Measurements from ENCODE around the gene KANTR. TPM values are rescaled to one million over a fixed set of nuclear protein-coding genes. Genes with fewer than 3 reads are reported as not detected.

Gene KANTR
- total RNA-seq (8.6 and 9.8 TPM in 2 replicates), polyA plus RNA-seq (2.8 and 3.1 TPM in 2 replicates), polyA minus RNA-seq (32.9 and 41.3 TPM in 2 replicates), Bru-seq, nascent RNA (percentile 59 among the genes with signal in this experiment), BruChase-seq, experiment 1, labeled RNA remaining after a 6-hour chase (percentile 60 among the genes with signal in this experiment), BruChase-seq, experiment 2, labeled RNA remaining after a 2-hour chase (percentile 63 among the genes with signal in this experiment)
- 2.0 and 2.2 TPM in 2 replicates for polyA plus RNA-seq (2011; cell fraction: cytosol; rRNA removed)
- 21.0 and 22.2 TPM in 2 replicates for polyA plus RNA-seq (2011; cell fraction: nucleus; rRNA removed)
- polyA plus RNA-seq (2012) = 2.6 and 3.2 TPM in 2 replicates
- polyA minus RNA-seq (2011; cell fraction: cytosol; rRNA and poly(A)+ RNA removed) = 9.6 TPM
- 35.3 and 39.4 TPM in 2 replicates for polyA minus RNA-seq (2011; cell fraction: nucleus; rRNA and poly(A)+ RNA removed)
- long read RNA-seq = 0 reads

DNA sequence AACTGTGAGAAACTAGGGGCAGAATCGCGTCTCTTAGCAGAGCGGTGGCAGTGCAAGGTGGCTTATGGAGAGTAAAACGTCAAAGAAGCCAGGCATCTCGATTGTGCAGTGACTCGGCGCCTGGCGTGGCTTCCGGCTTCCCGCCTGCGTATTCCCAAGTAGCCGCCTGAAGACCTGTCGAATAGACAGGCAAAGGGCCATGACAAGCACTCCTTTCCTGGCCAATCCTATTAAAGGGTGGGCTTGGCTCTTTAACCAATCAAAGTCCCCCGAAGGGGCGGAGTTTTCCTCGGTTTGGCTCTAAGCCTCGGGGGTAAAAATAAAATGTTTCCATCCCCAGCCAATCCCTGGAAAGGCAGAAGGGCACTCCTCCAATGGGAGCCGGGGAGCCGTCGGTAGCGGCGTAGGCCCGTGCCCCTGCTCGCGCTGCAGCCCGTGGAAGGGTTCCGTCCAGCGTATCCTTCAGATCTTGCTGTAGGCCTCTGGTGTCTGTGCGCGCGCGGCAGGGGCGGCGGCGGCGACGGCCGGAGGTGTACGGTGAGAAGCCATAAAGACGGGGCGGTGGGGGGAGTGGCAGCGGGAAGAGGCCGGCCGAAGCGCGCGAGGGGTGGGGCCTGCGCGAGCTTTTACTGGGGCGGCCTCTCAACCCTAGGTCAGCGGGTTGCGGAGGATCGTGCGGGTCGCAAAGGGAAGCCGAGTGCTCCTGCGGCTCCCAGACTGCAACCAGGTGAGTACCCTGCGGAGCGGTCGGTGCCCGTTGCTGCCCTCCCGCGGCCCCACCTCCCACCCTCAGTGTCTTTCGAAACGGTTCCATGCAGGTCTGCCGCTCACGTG is at the start of gene KANTR:
TSS of gene KANTR (plus strand) at position 395 of the 834 bp plus-strand sequence. CDS start 30,131 bp downstream, outside the sequence.
- BruUV-seq (replicated peaks) = no TSS peak
- Histone ChIP-seq H3K4me1 (ENCODE audit: control insufficient read depth, extremely low read depth, insufficient read depth, low read length) (peaks cover 12% of the 10 kb centered on the region), H4K20me1 (replicated peaks; ENCODE audit: control insufficient read depth, extremely low read depth, insufficient read depth, low read length) (no peaks in the 10 kb centered on the region), H3K27me3 (ENCODE audit: control insufficient read depth in 2 of 2, insufficient read depth in 2 of 2, low read length in 2 of 2) (no peaks in the 10 kb centered on the region), H3K9me3 (replicated peaks; ENCODE audit: control insufficient read depth, insufficient read depth, low read length) (no peaks in the 10 kb centered on the region), H3K79me2 (ENCODE audit: control insufficient read depth, insufficient read depth, low read length) (no peaks in the 10 kb centered on the region), H3K4me3 (replicated peaks in 1 of 3; ENCODE audit: insufficient read depth in 1 of 3, low read depth in 1 of 3, low read length in 3 of 3) (peak within 1 kb of the TSS; percentile 2 to 72 (median 70)), H3K9ac (replicated peaks; ENCODE audit: extremely low read depth, insufficient read depth, low read length) (peak within 1 kb of the TSS; percentile 67), H3K4me2 (ENCODE audit: insufficient read depth, low read length) (peak within 1 kb of the TSS; percentile 92), H3K9me1 (replicated peaks; ENCODE audit: control insufficient read depth, extremely low read depth, insufficient read depth, low read length) (no peaks in the 10 kb centered on the region), H2AFZ (ENCODE audit: low read depth, low read length) (peak within 1 kb of the TSS; percentile 94), H3K36me3 (ENCODE audit: control insufficient read depth in 2 of 2, extremely low read depth in 1 of 2, insufficient read depth in 2 of 2, low read length in 2 of 2) (no peaks in the 10 kb centered on the region), H3K27ac (ENCODE audit: insufficient read depth, low read depth, low read length) (peak within 1 kb of the TSS; percentile 83)
- peak; percentile 41 for TF ChIP-seq POLR2A (IDR thresholded peaks at IDR 0.05; ENCODE audit: low read depth, low read length)
- TF ChIP-seq, protein P1, sequence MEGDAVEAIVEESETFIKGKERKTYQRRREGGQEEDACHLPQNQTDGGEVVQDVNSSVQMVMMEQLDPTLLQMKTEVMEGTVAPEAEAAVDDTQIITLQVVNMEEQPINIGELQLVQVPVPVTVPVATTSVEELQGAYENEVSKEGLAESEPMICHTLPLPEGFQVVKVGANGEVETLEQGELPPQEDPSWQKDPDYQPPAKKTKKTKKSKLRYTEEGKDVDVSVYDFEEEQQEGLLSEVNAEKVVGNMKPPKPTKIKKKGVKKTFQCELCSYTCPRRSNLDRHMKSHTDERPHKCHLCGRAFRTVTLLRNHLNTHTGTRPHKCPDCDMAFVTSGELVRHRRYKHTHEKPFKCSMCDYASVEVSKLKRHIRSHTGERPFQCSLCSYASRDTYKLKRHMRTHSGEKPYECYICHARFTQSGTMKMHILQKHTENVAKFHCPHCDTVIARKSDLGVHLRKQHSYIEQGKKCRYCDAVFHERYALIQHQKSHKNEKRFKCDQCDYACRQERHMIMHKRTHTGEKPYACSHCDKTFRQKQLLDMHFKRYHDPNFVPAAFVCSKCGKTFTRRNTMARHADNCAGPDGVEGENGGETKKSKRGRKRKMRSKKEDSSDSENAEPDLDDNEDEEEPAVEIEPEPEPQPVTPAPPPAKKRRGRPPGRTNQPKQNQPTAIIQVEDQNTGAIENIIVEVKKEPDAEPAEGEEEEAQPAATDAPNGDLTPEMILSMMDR (IDR thresholded peaks at IDR 0.05; ENCODE audit: extremely low read depth in 1 of 2, insufficient read depth in 1 of 2, low read depth in 1 of 2, low read length in 2 of 2) = peak in 1 of 2 donors; percentile 9
- no peak for TF ChIP-seq FOS (IDR thresholded peaks at IDR 0.05; ENCODE audit: borderline replicate concordance, insufficient read depth, low read length)
- ChIA-PET POLR2A (no interaction called here), CTCF (interaction anchor here (0.6 kb wide), 1 partner anchor 98 kb away, joined by 5 read pairs; no protein-coding TSS in a partner anchor)
- FAIRE-seq = peak; percentile 95
- intact Hi-C loops (cut with micrococcal nuclease) = loop anchor here (1.0 to 10.0 kb wide), 5 partner anchors 12 to 331 kb away; partner anchors contain the start of genes GPR173, RIBC1, SMC1A and TSPYL2
- dilution Hi-C loops (cut with MboI; ENCODE audit: extremely low pct_ligation_motif_present, low sequenced_read_pairs) = no loop called here
- peak; percentile 95 for DNase-seq (ENCODE audit: low read depth, low spot score)
